Right ventricle myocardium inferior (tissue), 1 donor: Measurements from ENCODE around the gene TNFRSF21. TPM values are rescaled to one million over a fixed set of nuclear protein-coding genes. Genes with fewer than 3 reads are reported as not detected.
"Not testable (repeated sequence)": the region's sequence is repeated elsewhere in the genome, so short reads cannot be mapped to it uniquely, and the experiment has no call there.

Experiments used
- ATAC-seq: fragments of 200-7000 bp; cut with Tn5 transposase; one replicate; pipeline ENCODE4 v1.9.1; 2020; ENCODE audit warnings: mild to moderate bottlenecking, moderate library complexity
- DNase-seq: peaks from one replicate; pipeline ENCODE4 v3.0.0; 2021; ENCODE audit errors: missing footprints
- intact Hi-C: fragments of 100-400 bp; cut with DNase I; formaldehyde crosslinking; loops from one replicate; pipeline ENCODE4 v1.11.0; 2022
- total RNA-seq: library from RNA; stranded (reverse); fragmentation: NEBNext Ultra II Directional; extraction: Animal tissue kit (Norgen Biotek cat#: 25700); gene quantifications from one replicate; pipeline ENCODE4 v1.2.1, GENCODE V29; 2021
- donor health status: DM: no; HTN: yes; CAD: no; lungs with severe emphysema.

Gene TNFRSF21
- total RNA-seq, 1 donor from 2014 or later = 15.3 TPM

GRCh38 chr6:47299965-47300364, 9.7 kb downstream of the TNFRSF21 start:
- DNase-seq (no peak), ATAC-seq (no peak)
- intact Hi-C loops = no loop called here

- DNase-seq (no peak), ATAC-seq (no peak)
- intact Hi-C loops = no loop called here
Measured at GRCh38 chr6:47298475-47298874, 11.2 kb downstream of the TNFRSF21 start.

GRCh38 chr6:47294990-47295389, 14.7 kb downstream of the TNFRSF21 start:
- no peak for ATAC-seq
- DNase-seq = no peak
- intact Hi-C loops = no loop called here

- no peak for DNase-seq
- intact Hi-C loops = no loop called here
- ATAC-seq = no peak
Measured at GRCh38 chr6:47292944-47293343, 16.8 kb downstream of the TNFRSF21 start.

- DNase-seq (no peak), ATAC-seq (no peak)
- intact Hi-C loops = no loop called here
Measured at GRCh38 chr6:47292027-47292426, 17.7 kb downstream of the TNFRSF21 start.

GRCh38 chr6:47290124-47290834, 19.4 kb downstream of the TNFRSF21 start:
- DNase-seq (no peak), ATAC-seq (no peak)
- intact Hi-C loops = no loop called here

- ATAC-seq = peak; percentile 60
- intact Hi-C loops = no loop called here
- no peak for DNase-seq
Measured at GRCh38 chr6:47288267-47289090, 21.2 kb downstream of the TNFRSF21 start.

- ATAC-seq (no peak), DNase-seq (no peak)
- intact Hi-C loops = no loop called here
Measured at GRCh38 chr6:47286301-47286700, 23.4 kb downstream of the TNFRSF21 start.

- DNase-seq (no peak), ATAC-seq (no peak)
- intact Hi-C loops = no loop called here
Measured at GRCh38 chr6:47283993-47284392, 25.7 kb downstream of the TNFRSF21 start.

GRCh38 chr6:47278545-47278944, 31.2 kb downstream of the TNFRSF21 start:
- intact Hi-C loops = no loop called here
- ATAC-seq (no peak), DNase-seq (no peak)

GRCh38 chr6:47277702-47278101, 32.0 kb downstream of the TNFRSF21 start:
- intact Hi-C loops = no loop called here

GRCh38 chr6:47276377-47276776, 33.3 kb downstream of the TNFRSF21 start:
- intact Hi-C loops = no loop called here
- no peak for ATAC-seq
- no peak for DNase-seq

More at GRCh38 chr6:47277702-47278101, 32.0 kb downstream of the TNFRSF21 start:
- no peak for DNase-seq
- ATAC-seq = no peak

- ATAC-seq = no peak
- intact Hi-C loops = no loop called here
- no peak for DNase-seq
Measured at GRCh38 chr6:47275640-47276039, 34.1 kb downstream of the TNFRSF21 start.

- intact Hi-C loops, DNase-seq, ATAC-seq: not testable (repeated sequence)
Measured at GRCh38 chr6:47275132-47275531, 34.6 kb downstream of the TNFRSF21 start.

- no peak for ATAC-seq
- no peak for DNase-seq
- intact Hi-C loops = no loop called here
Measured at GRCh38 chr6:47268572-47269187, 41.0 kb downstream of the TNFRSF21 start.

- ATAC-seq = no peak
- DNase-seq = no peak
- intact Hi-C loops = no loop called here
Measured at GRCh38 chr6:47267301-47267700, 42.4 kb downstream of the TNFRSF21 start.

GRCh38 chr6:47265971-47266370, 43.7 kb downstream of the TNFRSF21 start:
- ATAC-seq (no peak), DNase-seq (no peak)
- intact Hi-C loops = no loop called here

- ATAC-seq (no peak), DNase-seq (no peak)
- intact Hi-C loops = no loop called here
Measured at GRCh38 chr6:47264775-47265184, 44.9 kb downstream of the TNFRSF21 start.

- intact Hi-C loops = no loop called here
- ATAC-seq (no peak), DNase-seq (no peak)
Measured at GRCh38 chr6:47263268-47263667, 46.4 kb downstream of the TNFRSF21 start.

GRCh38 chr6:47262231-47262630, 47.5 kb downstream of the TNFRSF21 start:
- intact Hi-C loops = no loop called here
- ATAC-seq = no peak
- no peak for DNase-seq
